ENCODE data around the gene KRTAP6-1. TPM values are rescaled to one million over a fixed set of nuclear protein-coding genes. Genes with fewer than 3 reads are reported as not detected.

The KRTAP6-1 gene
- total RNA-seq, 1 experiment from 2014 or later = not detected

DNA sequence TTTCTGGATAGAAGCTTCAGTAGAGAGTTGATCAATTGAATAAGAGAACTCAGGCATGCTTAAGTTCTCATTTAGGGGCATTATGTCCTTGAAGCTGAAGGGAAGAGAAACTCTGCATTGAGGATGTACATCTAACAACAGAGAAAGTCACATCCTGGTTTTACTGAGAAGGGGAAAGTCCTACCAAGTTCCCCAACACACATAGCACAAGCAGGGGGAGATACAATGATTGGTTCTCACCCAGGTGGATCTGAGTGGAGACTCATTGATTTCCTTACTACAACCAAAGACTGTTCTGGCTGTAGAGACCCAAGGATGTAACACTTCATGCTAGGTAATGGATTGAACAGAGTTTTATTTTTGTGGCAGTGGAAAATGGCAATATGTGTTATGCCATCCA is 1.5 kb upstream of the KRTAP6-1 start:
- intact Hi-C loops (cut with micrococcal nuclease; ENCODE audit: unreplicated experiment) = no loop called here
- Histone ChIP-seq H3K4me3 (no peak overlapping the region), H3K27me3 (ENCODE audit: insufficient read depth, low read depth) (no peaks in the 10 kb centered on the region), H4K20me1 (ENCODE audit: insufficient read depth) (no peaks in the 10 kb centered on the region), H3F3A (ENCODE audit: insufficient read depth, low read depth) (no peaks in the 10 kb centered on the region), H3K9me3 (ENCODE audit: insufficient read depth, low read depth) (no peaks in the 10 kb centered on the region), H3K4me2 (no peak overlapping the region), H3K36me3 (ENCODE audit: low read depth) (no peaks in the 10 kb centered on the region), H3K27ac (no peak overlapping the region), H3K9me2 (ENCODE audit: insufficient read depth) (no peaks in the 10 kb centered on the region), H2AFZ (no peak overlapping the region), H3K4me1 (replicated peaks; ENCODE audit: insufficient read depth) (no peaks in the 10 kb centered on the region), H3K79me2 (ENCODE audit: low read depth) (no peaks in the 10 kb centered on the region)
- TF ChIP-seq EZH2 (IDR thresholded peaks at IDR 0.05; ENCODE audit: low read depth) = no peak
- TF ChIP-seq, protein P1, sequence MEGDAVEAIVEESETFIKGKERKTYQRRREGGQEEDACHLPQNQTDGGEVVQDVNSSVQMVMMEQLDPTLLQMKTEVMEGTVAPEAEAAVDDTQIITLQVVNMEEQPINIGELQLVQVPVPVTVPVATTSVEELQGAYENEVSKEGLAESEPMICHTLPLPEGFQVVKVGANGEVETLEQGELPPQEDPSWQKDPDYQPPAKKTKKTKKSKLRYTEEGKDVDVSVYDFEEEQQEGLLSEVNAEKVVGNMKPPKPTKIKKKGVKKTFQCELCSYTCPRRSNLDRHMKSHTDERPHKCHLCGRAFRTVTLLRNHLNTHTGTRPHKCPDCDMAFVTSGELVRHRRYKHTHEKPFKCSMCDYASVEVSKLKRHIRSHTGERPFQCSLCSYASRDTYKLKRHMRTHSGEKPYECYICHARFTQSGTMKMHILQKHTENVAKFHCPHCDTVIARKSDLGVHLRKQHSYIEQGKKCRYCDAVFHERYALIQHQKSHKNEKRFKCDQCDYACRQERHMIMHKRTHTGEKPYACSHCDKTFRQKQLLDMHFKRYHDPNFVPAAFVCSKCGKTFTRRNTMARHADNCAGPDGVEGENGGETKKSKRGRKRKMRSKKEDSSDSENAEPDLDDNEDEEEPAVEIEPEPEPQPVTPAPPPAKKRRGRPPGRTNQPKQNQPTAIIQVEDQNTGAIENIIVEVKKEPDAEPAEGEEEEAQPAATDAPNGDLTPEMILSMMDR (conservative IDR thresholded peaks at IDR 0.05) = no peak
- no TSS peak for BruUV-seq (replicated peaks)
- CTCF ChIA-PET = no interaction called here
- DNase-seq = no peak
- POLR2A ChIA-PET (ENCODE audit: unreplicated experiment) = no interaction called here

DNA sequence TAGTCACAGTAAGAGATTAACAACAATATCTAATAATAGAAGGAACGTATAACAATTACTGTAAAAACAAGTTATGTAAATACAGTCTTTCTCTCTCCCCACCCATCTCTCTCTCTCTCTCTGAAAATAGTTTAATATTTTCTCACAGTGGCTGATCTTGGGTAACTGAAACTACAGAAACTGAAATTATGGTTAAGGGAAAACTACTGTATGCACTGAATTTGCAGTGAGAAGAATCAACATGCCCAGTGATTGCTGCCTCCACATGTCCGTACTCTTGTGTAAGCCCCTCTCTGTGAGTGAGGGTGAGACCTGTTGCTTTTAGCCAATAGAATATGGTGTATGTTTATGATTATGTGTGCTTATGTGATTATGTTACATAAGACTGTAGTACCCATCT is 1.6 kb downstream of the KRTAP6-1 start:
- no TSS peak for BruUV-seq (replicated peaks)
- no peak for DNase-seq
- ChIA-PET POLR2A (ENCODE audit: unreplicated experiment) (no interaction called here), CTCF (no interaction called here)
- intact Hi-C loops (cut with micrococcal nuclease; ENCODE audit: unreplicated experiment) = no loop called here
- Histone ChIP-seq H3K9me2 (ENCODE audit: insufficient read depth) (no peaks in the 10 kb centered on the region), H3K4me1 (replicated peaks; ENCODE audit: insufficient read depth) (no peaks in the 10 kb centered on the region), H3K27me3 (ENCODE audit: insufficient read depth, low read depth) (no peaks in the 10 kb centered on the region), H3F3A (ENCODE audit: insufficient read depth, low read depth) (no peaks in the 10 kb centered on the region), H3K36me3 (ENCODE audit: low read depth) (no peaks in the 10 kb centered on the region), H3K4me3 (no peak overlapping the region), H3K9me3 (ENCODE audit: insufficient read depth, low read depth) (no peaks in the 10 kb centered on the region), H4K20me1 (ENCODE audit: insufficient read depth) (no peaks in the 10 kb centered on the region), H3K4me2 (no peak overlapping the region), H3K27ac (no peak overlapping the region), H3K79me2 (ENCODE audit: low read depth) (no peaks in the 10 kb centered on the region), H2AFZ (no peak overlapping the region)
- TF ChIP-seq, protein P1 (conservative IDR thresholded peaks at IDR 0.05) = no peak
- no peak for TF ChIP-seq EZH2 (IDR thresholded peaks at IDR 0.05; ENCODE audit: low read depth)

DNA sequence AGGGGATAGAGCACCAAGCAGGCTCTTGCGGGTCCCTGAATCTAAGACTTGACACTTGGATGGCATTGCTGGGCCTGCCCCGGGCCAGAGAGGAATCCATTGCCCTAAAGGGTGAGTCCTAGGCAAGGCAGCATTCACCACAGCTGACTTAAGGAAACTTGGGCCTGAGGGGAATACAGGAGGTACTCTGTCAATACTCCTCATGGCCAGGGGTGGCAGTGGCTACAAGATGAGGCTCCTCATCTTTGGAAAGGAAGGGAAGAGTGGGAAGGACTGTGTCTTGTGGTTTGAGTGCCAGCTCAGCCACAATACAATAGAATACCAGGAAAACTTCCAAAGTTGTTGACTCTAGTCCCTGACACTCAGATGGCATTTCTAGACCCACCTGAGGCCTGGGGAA is 7.8 kb downstream of the KRTAP6-1 start:
- TF ChIP-seq, protein P1 (conservative IDR thresholded peaks at IDR 0.05) = no peak
- TF ChIP-seq EZH2 (IDR thresholded peaks at IDR 0.05; ENCODE audit: low read depth) = no peak
- no peaks in the 10 kb centered on the region for H3F3A ChIP-seq (ENCODE audit: insufficient read depth, low read depth)
- CTCF ChIA-PET = no interaction called here
- no peaks in the 10 kb centered on the region for H3K27me3 ChIP-seq (ENCODE audit: insufficient read depth, low read depth)
- no peak overlapping the region for H2AFZ ChIP-seq
- H3K27ac ChIP-seq = no peak overlapping the region
- no peaks in the 10 kb centered on the region for H3K9me3 ChIP-seq (ENCODE audit: insufficient read depth, low read depth)
- no peak for DNase-seq
- H4K20me1 ChIP-seq (ENCODE audit: insufficient read depth) = no peaks in the 10 kb centered on the region
- no peaks in the 10 kb centered on the region for H3K9me2 ChIP-seq (ENCODE audit: insufficient read depth)
- POLR2A ChIA-PET (ENCODE audit: unreplicated experiment) = no interaction called here
- no peak overlapping the region for H3K4me3 ChIP-seq
- no peaks in the 10 kb centered on the region for H3K79me2 ChIP-seq (ENCODE audit: low read depth)
- no peaks in the 10 kb centered on the region for H3K4me1 ChIP-seq (replicated peaks; ENCODE audit: insufficient read depth)
- H3K36me3 ChIP-seq (ENCODE audit: low read depth) = no peaks in the 10 kb centered on the region
- BruUV-seq (replicated peaks) = no TSS peak
- H3K4me2 ChIP-seq = no peak overlapping the region
- intact Hi-C loops (cut with micrococcal nuclease; ENCODE audit: unreplicated experiment) = no loop called here
